ENCODE data around the gene LUZP1.

DNA sequence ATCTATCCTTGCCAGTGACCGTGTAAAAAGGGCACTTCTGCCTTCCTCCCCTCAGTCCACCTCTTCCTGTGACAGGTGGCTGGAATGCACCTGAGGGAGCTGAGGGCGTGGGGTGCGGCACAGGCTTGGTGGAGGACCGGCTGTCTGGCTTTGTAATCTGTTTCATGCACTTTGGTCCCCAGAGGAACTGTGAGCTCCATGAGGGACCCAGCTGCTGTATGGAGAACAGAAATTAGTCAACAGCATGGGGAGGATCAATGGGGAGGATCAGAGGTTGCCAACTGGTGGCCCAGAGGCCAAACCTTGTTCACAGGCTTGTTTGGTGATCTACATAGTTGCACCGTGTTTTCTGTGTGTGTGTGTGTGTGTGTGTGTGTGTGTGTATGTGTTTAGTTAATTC lies 19.0 kb upstream of the LUZP1 start:
- no peak for TF ChIP-seq POLR2A (IDR thresholded peaks at IDR 0.05; ENCODE audit: low read length)
- TF ChIP-seq GATA1 (IDR thresholded peaks at IDR 0.05; ENCODE audit: low read depth, low read length): no peak

All from erythroblast (primary cell).